ENCODE results near the gene PLCE1. TPM values are rescaled to one million over a fixed set of nuclear protein-coding genes. Genes with fewer than 3 reads are reported as not detected.

PLCE1 gene
- 0.04 and 0.05 TPM in 2 replicates for total RNA-seq
- 0.01 and 0.02 TPM in 2 replicates for polyA plus RNA-seq
- polyA plus RNA-seq (2011; cell fraction: cytosol; rRNA removed) = 0.01 TPM in 2 replicates
- polyA plus RNA-seq (2011; cell fraction: nucleus; rRNA removed) = 0.01 TPM in 2 replicates
- polyA plus RNA-seq (2012) = 0.33 and 0.35 TPM in 2 replicates
- polyA minus RNA-seq = 0.06 and 0.17 TPM in 2 replicates
- 0.31 TPM for polyA minus RNA-seq (2011; cell fraction: cytosol; rRNA and poly(A)+ RNA removed)
- 0.05 TPM in 1 of 2 replicates, not detected in the other for polyA minus RNA-seq (2011; cell fraction: nucleus; rRNA and poly(A)+ RNA removed)
- percentile 12 among the genes with signal in this experiment for Bru-seq, nascent RNA
- percentile 5 among the genes with signal in this experiment for BruChase-seq, experiment 1, labeled RNA remaining after a 6-hour chase
- BruChase-seq, experiment 2, labeled RNA remaining after a 2-hour chase = percentile 5 among the genes with signal in this experiment
- long read RNA-seq, partial matches to known transcripts = 1 of 10 reads
- long read RNA-seq, other reads (novel, unspliced or antisense) = 9 of 10 reads

- H3K9ac ChIP-seq (replicated peaks; ENCODE audit: extremely low read depth, insufficient read depth, low read length) = no peak within 1 kb of the TSS
These were observed at the start of gene PLCE1 for GRCh38 chr10:93993782-93994437. Gene PLCE1, plus strand, starts transcription at chr10:93993931. Its CDS starts 37,116 bp downstream, at chr10:94031047.

DNA sequence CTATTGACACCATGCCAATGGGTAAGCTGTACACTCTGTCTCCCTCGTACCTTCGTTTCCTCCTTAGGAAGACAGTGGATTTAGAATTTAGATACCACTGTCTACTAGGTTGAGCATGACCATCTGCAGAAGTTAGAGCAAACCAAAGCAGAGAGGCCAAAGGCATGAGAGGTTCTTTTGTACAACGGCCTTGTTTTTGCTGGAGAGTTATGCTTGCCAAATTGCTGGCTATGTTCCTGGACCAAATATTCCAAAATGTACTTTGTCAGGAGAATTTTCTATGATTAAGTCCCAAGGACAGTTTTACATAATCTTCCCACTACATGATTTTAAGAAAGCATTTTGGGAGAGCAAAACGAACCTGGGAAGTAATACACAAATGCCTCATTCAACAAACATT is 47.9 kb upstream of the PLCE1 start:
- TF ChIP-seq POLR2AphosphoS5 (IDR thresholded peaks at IDR 0.05; ENCODE audit: insufficient read depth, low read depth, low read length) (no peak), FOS (IDR thresholded peaks at IDR 0.05; ENCODE audit: borderline replicate concordance, insufficient read depth, low read length) (no peak), CTCF (IDR thresholded peaks at IDR 0.05; ENCODE audit: extremely low read depth in 1 of 2, insufficient read depth in 1 of 2, low read depth in 1 of 2, low read length in 2 of 2) (no peak), POLR2A (IDR thresholded peaks at IDR 0.05; ENCODE audit: low read depth, low read length) (no peak), GATA2 (IDR thresholded peaks at IDR 0.05; ENCODE audit: insufficient read depth, insufficient read length, low read depth, low read length) (no peak), JUN (IDR thresholded peaks at IDR 0.05; ENCODE audit: borderline replicate concordance, insufficient read depth, insufficient read length, low read depth) (no peak), MYC (IDR thresholded peaks at IDR 0.05; ENCODE audit: low read depth, low read length) (no peak), EZH2 (IDR thresholded peaks at IDR 0.05; ENCODE audit: borderline replicate concordance, low read depth, low read length, severe bottlenecking) (no peak)
- TF ChIP-seq, protein P1, sequence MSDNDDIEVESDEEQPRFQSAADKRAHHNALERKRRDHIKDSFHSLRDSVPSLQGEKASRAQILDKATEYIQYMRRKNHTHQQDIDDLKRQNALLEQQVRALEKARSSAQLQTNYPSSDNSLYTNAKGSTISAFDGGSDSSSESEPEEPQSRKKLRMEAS (IDR thresholded peaks at IDR 0.05; ENCODE audit: insufficient read depth, insufficient read length) = no peak
- POLR2A ChIA-PET = no interaction called here
- DNase-seq (ENCODE audit: low read depth, low spot score) (no peak), FAIRE-seq (no peak)
- no peaks in the 10 kb centered on the region for H3K9me3 ChIP-seq (replicated peaks; ENCODE audit: control insufficient read depth, insufficient read depth, low read length)
- no peak overlapping the region for H3K27ac ChIP-seq (ENCODE audit: insufficient read depth, low read depth, low read length)
- H3K4me1 ChIP-seq (ENCODE audit: control insufficient read depth, extremely low read depth, insufficient read depth, low read length) = no peaks in the 10 kb centered on the region
- no TSS peak for BruUV-seq (replicated peaks)
- no peaks in the 10 kb centered on the region for H4K20me1 ChIP-seq (replicated peaks; ENCODE audit: control insufficient read depth, extremely low read depth, insufficient read depth, low read length)
- H3K9me1 ChIP-seq (replicated peaks; ENCODE audit: control insufficient read depth, extremely low read depth, insufficient read depth, low read length) = no peaks in the 10 kb centered on the region
- no peak overlapping the region for H3K9ac ChIP-seq (replicated peaks; ENCODE audit: extremely low read depth, insufficient read depth, low read length)
- dilution Hi-C loops (cut with MboI; ENCODE audit: extremely low pct_ligation_motif_present, low sequenced_read_pairs) = no loop called here
- CTCF ChIA-PET = interaction anchor here (0.9 to 1.3 kb wide), 2 partner anchors 13 to 29 kb away, joined by 3 to 4 read pairs; no protein-coding TSS in a partner anchor
- intact Hi-C loops (cut with micrococcal nuclease) = no loop called here
- H3K36me3 ChIP-seq (ENCODE audit: control insufficient read depth in 2 of 2, extremely low read depth in 1 of 2, insufficient read depth in 2 of 2, low read length in 2 of 2) = no peaks in the 10 kb centered on the region
- H2AFZ ChIP-seq (ENCODE audit: low read depth, low read length) = no peak overlapping the region
- H3K27me3 ChIP-seq (ENCODE audit: control insufficient read depth in 2 of 2, insufficient read depth in 2 of 2, low read length in 2 of 2) = no peaks in the 10 kb centered on the region
- no peak overlapping the region for H3K4me3 ChIP-seq (replicated peaks in 1 of 3; ENCODE audit: insufficient read depth in 1 of 3, low read depth in 1 of 3, low read length in 3 of 3)
- H3K79me2 ChIP-seq (ENCODE audit: control insufficient read depth, insufficient read depth, low read length) = no peaks in the 10 kb centered on the region
- no peak overlapping the region for H3K4me2 ChIP-seq (ENCODE audit: insufficient read depth, low read length)

More at GRCh38 chr10:93993782-93994437, at the start of gene PLCE1:
- Histone ChIP-seq H3K9me3 (replicated peaks; ENCODE audit: control insufficient read depth, insufficient read depth, low read length) (no peaks in the 10 kb centered on the region), H3K4me3 (replicated peaks in 1 of 3; ENCODE audit: insufficient read depth in 1 of 3, low read depth in 1 of 3, low read length in 3 of 3) (peak within 1 kb of the TSS in 2 of 3 experiments; percentile 7 to 30), H3K4me2 (ENCODE audit: insufficient read depth, low read length) (peak within 1 kb of the TSS; percentile 78), H3K36me3 (ENCODE audit: control insufficient read depth in 2 of 2, extremely low read depth in 1 of 2, insufficient read depth in 2 of 2, low read length in 2 of 2) (no peaks in the 10 kb centered on the region), H3K9me1 (replicated peaks; ENCODE audit: control insufficient read depth, extremely low read depth, insufficient read depth, low read length) (no peaks in the 10 kb centered on the region), H3K27me3 (ENCODE audit: control insufficient read depth in 2 of 2, insufficient read depth in 2 of 2, low read length in 2 of 2) (peaks cover 21 to 37% of the 10 kb centered on the region in 2 experiments), H3K27ac (ENCODE audit: insufficient read depth, low read depth, low read length) (no peak within 1 kb of the TSS), H2AFZ (ENCODE audit: low read depth, low read length) (peak within 1 kb of the TSS; percentile 59), H3K4me1 (ENCODE audit: control insufficient read depth, extremely low read depth, insufficient read depth, low read length) (peaks cover 4% of the 10 kb centered on the region), H3K79me2 (ENCODE audit: control insufficient read depth, insufficient read depth, low read length) (no peaks in the 10 kb centered on the region), H4K20me1 (replicated peaks; ENCODE audit: control insufficient read depth, extremely low read depth, insufficient read depth, low read length) (no peaks in the 10 kb centered on the region)
- TF ChIP-seq FOS (IDR thresholded peaks at IDR 0.05; ENCODE audit: borderline replicate concordance, insufficient read depth, low read length) (no peak), EZH2 (IDR thresholded peaks at IDR 0.05; ENCODE audit: borderline replicate concordance, low read depth, low read length, severe bottlenecking) (peak; percentile 87)
- no peak for DNase-seq (ENCODE audit: low read depth, low spot score)
- CTCF ChIA-PET = no interaction called here
- dilution Hi-C loops (cut with MboI; ENCODE audit: extremely low pct_ligation_motif_present, low sequenced_read_pairs) (no loop called here), intact Hi-C loops (cut with micrococcal nuclease) (no loop called here)
- POLR2A ChIA-PET = no interaction called here
- BruUV-seq (replicated peaks) = no TSS peak
- FAIRE-seq = no peak

Measured in endothelial cell of umbilical vein (primary cell).